HL-60/S4 (cell line): ENCODE data around the gene RPL26.
"Not testable (repeated sequence)": the region's sequence is repeated elsewhere in the genome, so short reads cannot be mapped to it uniquely, and the experiment has no call there.

Source experiments
- in situ Hi-C: fragments of 300-500 bp; cut with MboI; formaldehyde crosslinking; loops from 2 replicates; pipeline ENCODE4 v1.14.3; 2022; ENCODE audit warnings: low sequenced_read_pairs

The RPL26 gene

GRCh38 chr17:8371786-8372185, 11.2 kb downstream of the RPL26 start:
- in situ Hi-C loops: no loop called here

GRCh38 chr17:8369944-8370343, 13.0 kb downstream of the RPL26 start:
- in situ Hi-C loops: no loop called here

DNA sequence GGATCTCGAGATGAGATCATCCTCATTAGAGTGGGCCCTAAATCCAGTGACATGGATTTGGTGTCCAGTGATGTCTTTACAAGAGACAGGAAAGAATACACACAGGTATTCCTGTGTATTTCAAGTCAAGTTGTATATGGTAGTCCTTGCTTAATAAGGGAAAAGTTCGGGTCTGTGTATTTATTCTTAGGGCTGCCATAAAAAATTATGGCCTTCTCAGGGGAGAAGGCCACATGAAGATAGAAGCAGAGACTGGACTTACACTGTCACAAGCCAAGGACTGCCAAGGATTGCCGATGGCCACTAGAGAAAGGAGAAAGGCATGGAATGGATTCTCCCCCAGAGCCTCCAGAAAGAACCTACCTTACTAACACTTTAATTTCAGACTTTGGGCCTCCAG, 14.8 kb downstream of the RPL26 start:
- in situ Hi-C loops: no loop called here

DNA sequence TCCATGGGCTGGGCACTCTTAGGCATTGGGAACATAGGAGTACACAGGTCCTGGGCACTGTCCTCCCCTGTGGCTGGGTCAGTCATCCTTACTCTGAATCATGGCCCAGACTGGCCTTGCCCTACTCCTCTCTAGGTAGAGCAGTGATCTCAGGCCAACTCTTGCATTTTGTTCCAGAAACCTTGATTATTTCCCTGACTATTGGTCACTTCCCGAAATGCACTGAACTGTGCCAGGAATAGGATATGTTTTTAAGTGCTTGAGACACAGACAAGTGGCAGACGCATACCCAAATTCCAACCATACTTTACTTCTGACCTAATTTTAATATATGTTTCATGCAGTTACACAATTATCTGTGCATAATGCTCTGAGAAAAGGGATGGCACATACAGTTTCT, 16.8 kb downstream of the RPL26 start:
- in situ Hi-C loops: no loop called here

DNA sequence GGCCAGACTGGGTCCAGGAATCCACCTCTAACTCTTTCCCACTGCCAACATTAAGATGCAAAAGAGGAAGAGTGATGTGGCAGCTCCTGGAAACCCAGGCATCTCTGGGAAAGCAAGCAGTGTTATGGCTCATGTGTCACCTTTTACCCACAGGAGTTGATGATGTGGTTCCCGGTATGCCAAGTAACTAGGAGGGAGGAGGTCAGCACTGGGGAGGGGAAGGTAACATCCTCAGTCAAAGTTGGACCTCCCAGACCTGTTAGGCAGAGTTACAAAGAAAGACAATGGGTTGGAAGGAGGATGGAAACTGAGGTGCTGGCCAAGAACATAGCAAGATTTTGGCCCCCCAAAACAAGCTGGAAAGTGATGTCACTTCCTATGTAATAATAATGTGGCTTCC, 17.9 kb downstream of the RPL26 start:
- in situ Hi-C loops: no loop called here

DNA sequence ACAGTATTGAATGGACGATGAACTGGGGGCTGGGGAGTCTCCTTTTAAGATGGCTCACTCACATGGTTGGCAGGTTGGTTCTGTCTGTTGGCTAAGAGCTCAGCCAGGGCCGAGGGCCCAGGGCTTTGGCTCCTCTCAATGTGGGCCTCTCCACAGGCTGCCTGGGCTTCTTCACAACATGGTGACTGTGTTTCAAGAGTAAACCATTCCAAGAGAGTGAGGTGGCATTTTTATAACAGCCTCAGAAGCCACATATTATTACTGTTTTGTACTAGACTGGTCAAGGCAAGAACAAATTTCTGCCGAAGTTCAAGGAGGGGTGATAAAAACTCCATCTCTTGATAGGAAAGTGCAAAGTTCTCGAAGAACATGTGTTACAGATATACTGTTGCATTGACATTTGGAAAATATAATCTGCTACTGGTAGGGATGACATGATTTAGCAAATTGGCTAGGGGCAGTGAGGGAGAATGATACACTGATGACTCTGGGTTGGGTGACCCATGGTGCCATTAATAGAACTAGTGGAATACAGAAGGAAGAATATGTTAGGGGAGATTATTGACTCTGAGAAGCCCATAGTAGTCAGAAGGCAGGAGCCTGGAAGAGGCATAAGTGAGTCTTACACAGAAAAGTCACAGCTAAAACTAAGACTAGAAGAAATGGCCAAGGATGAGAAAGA, 20.2 kb downstream of the RPL26 start:
- in situ Hi-C loops: no loop called here

- in situ Hi-C loops: no loop called here
Observed at GRCh38 chr17:8360751-8361150, 22.2 kb downstream of the RPL26 start.

GRCh38 chr17:8360260-8360659, 22.7 kb downstream of the RPL26 start:
- in situ Hi-C loops: no loop called here

- in situ Hi-C loops: no loop called here
Observed at GRCh38 chr17:8359769-8360168, 23.2 kb downstream of the RPL26 start.

DNA sequence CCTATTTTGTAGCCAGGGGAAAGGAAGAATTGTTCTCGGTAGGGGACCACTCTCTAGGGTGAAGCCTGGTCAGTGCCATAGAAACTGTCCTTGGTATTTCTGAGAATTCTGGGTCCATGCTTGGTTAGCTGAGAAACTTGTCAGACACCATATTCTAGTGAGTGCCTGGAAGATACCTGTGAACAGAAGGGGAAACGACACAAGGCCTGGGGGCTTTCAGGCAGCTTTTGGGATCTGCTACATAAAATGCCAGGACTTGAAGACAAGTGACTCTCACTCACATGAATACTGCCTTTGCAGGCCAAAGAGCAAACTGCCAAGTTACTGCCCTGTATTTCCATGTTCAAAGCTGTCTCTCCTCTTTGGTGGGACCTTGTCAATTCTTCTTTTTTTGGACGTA, 25.1 kb downstream of the RPL26 start:
- in situ Hi-C loops: no loop called here

GRCh38 chr17:8354236-8354635, 28.8 kb downstream of the RPL26 start:
- in situ Hi-C loops: no loop called here

- in situ Hi-C loops: no loop called here
Observed at GRCh38 chr17:8353736-8354135, 29.3 kb downstream of the RPL26 start.

GRCh38 chr17:8350339-8350738, 32.7 kb downstream of the RPL26 start:
- in situ Hi-C loops: no loop called here

- in situ Hi-C loops: not testable (repeated sequence)
Observed at GRCh38 chr17:8347001-8347400, 36.0 kb downstream of the RPL26 start.

DNA sequence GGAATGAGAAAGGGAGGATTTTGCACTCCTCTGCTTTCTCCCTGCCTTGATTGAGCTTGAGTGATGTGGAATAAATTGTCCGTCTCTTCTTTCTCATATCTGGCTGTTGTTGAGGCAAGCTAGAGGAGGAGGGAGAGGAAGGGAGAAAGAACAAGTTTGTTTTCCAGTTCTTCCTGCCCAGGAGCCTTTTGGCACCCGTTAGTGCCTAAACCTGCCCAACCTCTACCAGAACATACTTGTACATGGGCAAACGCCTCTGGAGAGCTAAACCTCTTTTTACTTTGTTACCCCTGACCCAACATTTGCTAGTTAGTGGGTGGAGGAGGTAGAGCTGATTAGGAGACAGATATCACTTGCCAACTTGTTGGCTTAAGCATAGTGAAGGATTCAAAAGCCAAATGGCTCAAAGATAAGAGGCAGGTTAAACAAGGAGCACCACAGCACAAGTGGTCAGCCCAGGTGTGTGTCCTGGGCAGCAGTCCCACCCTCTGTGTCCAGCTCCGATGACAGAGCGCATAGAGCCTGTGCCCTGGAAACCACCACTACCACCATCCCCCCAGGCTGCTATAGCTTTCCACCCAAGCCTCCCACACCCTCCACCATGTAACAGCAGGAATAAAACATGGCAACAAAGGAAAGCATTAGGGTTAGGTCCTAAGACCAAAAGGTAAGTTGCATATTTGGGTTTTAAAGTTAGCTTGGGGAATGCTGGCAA, 36.9 kb downstream of the RPL26 start:
- in situ Hi-C loops: no loop called here

GRCh38 chr17:8345052-8345690, 37.8 kb downstream of the RPL26 start:
- in situ Hi-C loops: no loop called here

DNA sequence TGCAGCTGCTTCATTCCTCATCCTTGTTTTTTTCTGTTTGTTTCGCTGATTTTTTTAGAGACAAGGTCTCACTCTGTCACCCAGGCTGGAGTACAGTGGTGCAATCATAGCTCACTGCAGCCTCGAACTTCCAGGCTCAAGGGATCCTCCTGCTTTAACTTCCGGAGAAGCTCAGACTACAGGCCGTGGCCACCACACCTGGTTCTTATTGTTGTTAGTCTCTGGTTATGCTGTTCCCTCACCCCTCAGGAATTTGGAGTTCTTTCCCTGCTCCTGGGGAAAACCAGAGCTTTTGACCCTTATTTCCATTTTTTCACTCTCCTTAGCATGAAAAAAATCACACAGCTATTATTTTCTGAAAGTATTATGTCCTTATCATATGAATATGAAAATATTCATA, 41.5 kb downstream of the RPL26 start:
- in situ Hi-C loops: no loop called here

DNA sequence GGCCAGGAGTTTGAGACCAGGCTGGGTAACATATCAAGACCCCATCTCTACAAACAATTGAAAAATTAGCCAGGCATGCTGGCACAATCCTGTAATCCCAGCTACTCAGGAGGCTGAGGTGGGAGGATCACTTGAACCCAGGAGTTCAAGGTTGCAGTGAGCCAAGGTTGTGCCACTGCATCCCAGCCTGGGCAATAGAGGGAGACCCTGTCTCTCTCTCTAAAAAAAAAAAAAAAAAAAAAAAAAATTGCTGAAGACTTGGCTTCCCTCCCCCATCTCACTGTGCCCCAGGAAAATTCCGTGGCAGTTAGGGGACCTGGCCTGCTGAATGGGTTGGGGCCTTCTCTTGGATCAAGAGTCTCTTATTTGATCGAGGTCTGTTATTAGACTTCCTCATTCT, 43.5 kb downstream of the RPL26 start, which contains the start of gene ODF4:
Gene ODF4 (plus strand): TSS at position 301 of the 400 bp plus-strand sequence. CDS start 212 bp downstream, outside the sequence.
- in situ Hi-C loops: no loop called here

- in situ Hi-C loops: no loop called here
Observed at GRCh38 chr17:8338753-8339140, 44.2 kb downstream of the RPL26 start.

DNA sequence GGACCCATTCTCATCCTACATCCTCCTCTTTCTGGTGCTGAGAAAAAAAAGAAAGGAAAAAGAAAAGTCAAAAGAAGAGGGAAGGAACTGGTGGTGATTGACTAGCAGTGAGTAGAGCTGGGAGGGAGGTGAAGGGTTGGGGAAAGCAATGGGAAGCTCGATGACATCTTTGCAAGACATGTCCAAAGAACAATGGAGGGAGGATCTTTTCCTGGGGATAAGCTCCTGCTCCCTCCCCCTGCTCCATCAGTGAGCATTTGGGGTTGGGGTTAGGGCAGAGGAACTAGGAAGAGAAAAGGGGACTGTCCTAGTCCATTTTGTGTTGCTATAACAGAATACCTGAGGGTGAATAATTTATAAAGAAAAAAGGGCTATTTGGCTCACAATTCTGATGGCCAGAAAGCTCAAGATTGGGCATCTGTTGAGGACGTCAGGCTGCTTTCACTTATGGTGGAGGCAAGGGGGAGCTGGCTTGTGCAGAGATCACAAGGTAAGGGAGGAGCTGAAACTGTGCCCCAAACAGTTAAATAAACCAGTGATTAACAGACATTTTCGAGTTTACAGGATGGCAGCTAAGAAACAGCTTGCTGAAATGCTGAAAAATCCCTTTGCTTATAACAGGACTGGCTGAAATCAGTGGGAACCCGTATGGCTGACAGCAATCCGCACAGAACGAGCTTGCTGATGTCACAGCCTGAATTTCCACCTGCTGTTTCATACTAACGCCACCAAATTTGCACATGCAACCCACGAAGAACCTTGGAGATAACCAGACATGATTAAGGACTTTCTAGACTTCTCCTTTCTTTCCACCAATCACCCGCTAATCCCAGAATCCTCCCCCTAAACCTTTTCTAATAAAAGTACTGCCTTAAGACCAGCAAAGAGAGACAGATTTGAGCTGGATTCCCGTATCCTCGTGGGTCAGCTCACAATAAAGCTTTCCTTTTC, 44.9 kb downstream of the RPL26 start:
- in situ Hi-C loops: no loop called here

DNA sequence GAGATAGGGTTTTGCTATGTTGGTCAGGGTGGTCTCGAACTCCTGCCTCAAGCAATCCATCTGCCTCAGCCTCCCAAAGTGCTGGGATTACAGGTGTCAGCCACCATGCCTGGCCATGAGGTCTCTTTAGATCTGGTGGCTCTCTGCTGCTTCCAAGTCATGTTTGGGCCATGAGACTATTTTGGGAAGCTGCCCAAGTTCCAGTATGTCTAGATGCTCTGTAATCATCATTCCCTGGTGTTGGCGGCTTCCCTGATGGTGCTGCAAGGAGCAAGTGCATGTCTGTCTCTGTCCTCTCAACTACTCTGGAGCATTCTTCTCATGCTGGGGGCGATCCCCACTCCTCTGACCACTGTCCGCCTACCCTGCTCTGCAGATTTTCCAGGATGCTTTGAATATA, 49.7 kb downstream of the RPL26 start:
- in situ Hi-C loops: no loop called here
